GM19324 (cell line): ENCODE data around the gene DHX57.
"Not testable (repeated sequence)": the region's sequence is repeated elsewhere in the genome, so short reads cannot be mapped to it uniquely, and the experiment has no call there.

Experiments used
- ATAC-seq: cut with Tn5 transposase; IDR thresholded peaks from one replicate; pipeline ENCODE4 v1.9.1; 2021; ENCODE audit warnings: mild to moderate bottlenecking, moderate library complexity; ENCODE audit not compliant: unreplicated experiment, low FRiP score

The DHX57 gene

DNA sequence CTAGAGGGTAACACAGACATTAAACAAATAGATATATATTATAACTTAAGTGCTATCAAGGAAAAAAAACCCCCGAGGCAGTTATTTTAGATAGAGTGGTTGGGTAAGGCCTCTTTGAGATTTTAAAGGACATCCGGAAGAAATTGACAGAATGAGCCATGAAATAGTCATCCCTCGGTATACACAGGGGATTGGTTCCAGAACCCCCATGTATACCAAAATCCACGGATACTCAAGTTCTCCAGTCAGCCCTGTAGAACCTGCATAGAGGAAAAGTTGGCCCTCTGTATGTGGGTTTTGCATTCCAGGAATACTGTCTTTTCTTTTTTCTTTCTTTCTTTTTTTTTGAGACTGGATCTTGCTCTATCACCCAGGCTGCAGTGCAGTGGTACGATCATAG, 2.0 kb downstream of the DHX57 start:
- ATAC-seq = no peak

DNA sequence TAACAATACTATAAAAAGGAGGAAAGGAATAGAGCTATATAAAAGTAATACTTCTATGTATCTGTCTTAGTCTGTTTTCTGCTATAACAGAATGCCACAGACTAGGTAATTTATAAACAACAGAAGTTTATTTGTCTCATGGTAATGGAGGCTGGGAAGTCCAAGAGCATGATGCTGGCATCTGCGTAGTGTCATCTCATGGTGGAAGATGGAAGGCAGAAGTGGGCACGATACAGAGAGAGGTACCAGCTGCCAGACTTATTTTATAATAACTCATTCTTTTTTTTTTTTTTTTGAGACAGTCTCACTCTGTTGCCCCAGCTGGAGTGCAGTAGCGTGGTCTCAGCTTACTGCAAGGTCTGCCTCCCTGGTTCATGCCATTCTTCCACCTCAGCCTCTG, 4.3 kb downstream of the DHX57 start:
- no peak for ATAC-seq

DNA sequence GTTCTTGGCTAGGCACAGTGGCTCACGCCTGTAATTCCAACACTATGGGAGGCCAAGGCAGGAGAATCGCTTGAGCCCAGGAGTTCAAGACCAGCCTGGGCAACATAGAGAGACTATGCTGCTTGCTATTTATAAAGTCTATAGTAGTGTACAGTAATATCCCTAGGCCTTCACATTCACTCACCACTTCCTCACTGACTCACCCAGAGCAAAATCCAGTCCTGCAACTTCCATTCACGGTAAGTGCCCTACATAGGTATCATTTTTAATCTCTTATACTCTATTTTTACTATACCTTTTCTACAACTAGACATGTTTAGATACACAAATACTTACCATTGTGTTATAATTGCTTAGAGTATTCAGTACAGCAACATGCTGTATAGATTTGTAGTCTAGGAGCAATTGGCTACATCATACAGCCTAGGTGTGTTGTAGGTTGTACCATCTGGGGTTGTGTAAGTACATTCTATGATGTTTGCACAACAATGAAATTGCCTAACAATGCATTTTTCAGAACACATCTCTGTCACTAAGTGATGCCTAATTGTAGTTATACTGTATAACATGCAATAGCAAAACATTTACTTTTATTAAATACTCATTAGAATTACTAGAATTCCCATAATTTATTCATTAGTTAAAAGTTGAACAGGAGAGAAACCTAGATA, 8.8 kb downstream of the DHX57 start:
- ATAC-seq = no peak

DNA sequence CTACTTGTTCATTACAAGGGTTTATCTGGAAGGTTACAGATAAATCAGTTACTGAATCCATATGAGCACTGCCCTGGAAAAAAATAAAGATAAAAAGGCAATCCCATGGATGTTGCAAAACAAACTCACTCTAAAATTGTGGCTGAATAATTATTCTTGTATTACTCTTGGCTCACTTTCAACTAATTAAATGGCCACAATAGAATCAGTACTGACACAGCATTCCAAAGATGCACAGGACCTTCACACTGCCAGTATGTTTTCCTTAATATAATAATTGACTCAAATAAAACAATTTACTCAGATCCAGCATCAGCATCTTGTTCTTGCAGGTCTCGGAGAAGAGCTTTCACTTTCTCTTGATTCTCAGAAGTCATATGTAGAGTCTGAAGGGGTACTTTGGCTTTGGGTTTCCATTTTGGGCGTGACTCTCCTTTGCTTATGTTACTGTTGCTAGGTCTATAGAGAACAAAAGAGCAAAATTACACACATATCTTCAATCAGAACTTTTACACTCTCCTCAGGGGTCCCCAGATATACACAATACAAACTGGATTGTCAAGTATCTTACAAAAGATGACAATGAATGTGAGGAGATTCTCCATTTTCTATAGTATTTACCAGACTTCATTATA, 12.6 kb downstream of the DHX57 start:
- no peak for ATAC-seq

DNA sequence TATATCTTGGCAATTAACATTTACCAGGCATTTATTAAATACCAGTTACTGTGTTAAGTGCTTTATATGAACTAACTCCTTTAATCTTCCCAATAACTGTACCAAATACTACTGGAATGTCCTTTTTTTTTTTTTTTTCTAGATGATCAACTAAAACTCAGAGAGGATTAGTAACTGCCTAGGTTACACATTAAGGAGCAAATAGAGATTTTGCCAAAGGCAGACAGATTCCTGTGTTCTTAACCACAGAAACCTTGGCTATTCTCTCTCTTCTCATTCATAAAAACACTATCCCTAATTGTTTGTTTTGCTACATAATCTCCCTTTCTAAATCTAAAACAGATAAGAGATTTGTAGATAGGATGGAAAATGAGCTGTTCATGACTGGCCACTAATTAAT, 13.3 kb downstream of the DHX57 start:
- ATAC-seq = no peak

DNA sequence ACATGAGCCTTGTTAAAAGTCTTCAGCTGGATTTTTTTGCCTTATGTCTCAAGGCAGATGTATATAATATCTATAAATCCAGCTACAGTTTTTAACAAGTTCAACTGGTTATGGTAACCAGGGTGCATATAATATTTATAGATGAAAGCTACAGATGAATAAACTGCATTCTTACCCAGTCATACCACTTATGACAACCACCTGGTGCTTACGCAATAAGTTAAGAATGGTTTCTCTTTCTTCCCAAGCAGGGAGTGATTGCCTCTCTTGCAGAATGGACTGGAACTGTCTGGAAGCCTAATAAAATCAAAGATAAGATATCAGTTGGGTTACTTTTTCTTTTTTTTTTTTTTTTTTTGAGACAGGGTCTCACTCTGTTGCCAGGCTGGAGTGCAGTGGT, 19.6 kb downstream of the DHX57 start:
- ATAC-seq = no peak

DNA sequence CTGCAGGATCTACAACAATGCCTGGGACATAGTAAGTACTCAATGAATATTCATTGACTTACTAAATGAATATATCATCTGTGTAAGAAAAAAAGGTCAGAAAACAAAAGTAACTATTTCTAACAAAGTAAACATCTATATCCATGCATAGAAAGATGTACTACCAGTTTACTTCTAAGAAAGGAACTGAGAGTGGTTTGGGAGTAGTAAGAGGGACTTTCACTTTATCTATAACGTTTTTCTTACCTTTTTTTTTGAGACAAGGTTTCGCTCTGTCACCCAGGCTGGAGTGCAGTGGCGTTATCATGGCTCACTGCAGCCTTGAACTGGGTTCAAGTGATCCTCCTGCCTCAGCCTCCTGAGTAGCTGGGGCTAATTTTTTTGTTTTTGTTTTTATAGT, 25.7 kb downstream of the DHX57 start:
- peak; percentile 80 for ATAC-seq

DNA sequence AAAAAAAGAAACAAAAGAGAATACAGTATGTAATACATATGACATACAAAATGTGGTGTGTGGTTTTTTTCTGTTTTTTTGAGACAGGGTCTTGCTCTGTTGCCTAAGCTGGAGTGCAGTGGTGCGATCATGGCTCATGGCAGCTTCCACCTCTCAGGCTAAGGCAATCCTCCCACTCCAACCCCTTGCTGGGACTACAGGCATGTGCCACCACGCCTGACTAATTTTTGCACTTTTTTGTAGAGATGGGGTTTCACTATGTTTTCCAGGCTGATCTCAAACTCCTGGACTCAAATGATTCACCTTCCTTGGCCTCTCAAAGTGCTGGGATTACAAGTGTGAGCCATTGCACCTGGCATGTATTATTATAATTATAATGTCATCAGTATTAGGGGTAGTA, 38.9 kb downstream of the DHX57 start:
- ATAC-seq = no peak

DNA sequence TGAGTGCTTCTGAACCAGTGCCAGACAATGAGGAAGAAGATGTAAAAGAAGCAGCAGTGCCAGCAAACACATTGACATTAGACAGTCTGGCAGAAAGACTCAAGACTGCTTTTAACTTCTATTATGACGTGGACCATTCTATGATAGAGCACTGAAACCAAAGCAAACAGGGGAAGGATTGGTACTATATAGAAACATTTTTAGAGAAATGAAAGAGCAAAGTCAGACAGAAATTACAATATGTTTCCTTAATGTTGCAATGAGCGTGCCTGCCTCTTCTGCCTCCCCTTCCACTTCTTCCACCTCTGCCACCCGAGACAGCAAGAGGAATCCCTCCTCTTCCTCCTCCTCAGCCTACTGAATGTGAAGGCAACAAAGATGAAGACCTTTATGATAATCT, 39.7 kb downstream of the DHX57 start:
- ATAC-seq = no peak

DNA sequence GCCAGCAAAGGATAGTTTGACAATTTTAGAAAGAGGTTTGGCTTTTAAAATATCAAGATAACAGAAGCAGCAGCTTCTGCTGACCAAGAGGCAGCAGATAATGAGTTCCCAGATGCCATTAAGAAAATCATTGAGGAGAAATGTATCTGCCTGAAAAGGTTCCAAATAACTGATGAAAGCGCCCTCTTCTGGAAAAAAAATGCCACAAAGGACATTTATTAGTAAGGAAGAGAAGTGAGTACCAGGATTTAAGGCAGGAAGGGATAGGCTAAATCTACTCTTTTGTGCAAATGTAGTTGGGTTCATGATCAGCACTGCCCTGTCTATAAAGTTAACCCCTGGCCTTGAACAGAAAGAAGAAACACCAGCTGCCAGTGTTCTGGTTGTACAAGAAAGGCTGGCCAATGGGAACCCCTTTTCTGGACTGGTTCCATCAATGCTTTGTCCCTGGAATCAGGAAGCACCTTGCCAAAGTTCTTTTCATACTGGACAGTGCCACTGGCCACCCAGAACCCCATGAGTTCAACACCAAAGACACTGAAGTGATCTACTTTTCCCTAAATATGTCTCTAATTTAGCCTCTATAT, 40.6 kb downstream of the DHX57 start:
- ATAC-seq = no peak

DNA sequence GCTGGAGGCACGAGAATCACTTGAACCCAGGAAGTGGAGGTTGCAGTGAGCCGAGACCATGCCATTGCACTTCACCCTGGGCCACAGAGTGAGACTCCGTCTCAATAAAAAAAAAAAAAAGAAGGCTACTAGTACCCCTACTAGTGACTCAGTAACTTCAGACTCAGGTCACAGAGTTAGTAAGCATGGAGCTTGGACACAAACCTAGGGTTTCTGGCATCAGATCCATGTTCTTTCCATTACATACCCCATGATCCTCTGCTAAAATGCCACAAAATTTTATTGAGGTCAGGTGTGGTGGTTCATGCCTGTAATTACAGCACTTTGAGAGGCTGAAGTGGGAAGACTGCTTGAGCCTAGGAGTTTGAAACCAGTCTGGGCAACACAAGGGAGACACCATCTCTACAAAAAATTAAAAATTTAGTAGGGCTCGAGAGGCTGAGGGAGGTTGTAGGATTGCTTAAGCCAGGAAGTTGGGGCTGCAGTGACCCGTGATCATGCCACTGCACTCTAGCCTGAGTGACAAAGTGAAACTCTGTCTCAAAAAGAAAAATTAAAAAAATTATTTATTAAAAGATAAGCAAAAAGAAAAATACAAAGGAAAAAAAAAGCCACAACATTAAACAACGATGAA, 45.1 kb downstream of the DHX57 start:
- ATAC-seq = no peak

DNA sequence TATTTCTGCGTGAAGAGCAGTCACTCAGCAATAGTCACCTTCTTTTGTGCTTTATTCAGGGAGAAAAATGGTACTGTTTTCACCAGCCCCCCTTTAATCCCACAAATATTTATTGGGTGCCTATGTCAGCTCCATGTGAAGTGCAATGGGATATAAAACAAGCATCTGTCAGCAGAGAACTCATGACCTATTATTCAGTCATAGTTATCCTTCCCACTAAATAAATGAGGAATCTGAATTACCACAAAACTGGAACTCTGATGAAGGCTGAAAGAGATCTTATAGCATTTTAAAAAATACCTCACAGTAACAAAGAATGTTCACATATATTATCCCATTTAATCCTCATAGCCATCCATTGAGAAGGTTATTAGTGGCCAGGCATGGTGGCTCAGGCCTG, 45.8 kb downstream of the DHX57 start:
- no peak for ATAC-seq

DNA sequence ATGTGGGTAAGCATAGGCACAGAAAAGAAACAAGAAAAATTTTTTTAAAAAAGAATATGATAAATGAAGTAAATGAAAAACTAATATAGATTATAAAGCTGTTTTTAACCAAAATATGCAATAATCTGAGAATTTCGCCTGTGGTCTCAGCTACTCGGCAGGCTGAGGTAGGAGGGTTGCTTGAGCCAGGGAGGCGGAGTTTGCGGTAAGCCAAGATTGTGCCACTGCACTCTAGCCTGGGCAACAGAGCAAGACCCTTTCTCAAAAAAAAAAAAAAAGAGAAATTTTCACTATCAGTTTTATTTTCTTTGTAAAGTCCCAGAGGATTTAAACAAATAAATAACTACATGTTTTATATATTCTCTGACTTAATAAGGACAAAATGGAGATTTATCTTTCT, 47.3 kb downstream of the DHX57 start:
- ATAC-seq = no peak

DNA sequence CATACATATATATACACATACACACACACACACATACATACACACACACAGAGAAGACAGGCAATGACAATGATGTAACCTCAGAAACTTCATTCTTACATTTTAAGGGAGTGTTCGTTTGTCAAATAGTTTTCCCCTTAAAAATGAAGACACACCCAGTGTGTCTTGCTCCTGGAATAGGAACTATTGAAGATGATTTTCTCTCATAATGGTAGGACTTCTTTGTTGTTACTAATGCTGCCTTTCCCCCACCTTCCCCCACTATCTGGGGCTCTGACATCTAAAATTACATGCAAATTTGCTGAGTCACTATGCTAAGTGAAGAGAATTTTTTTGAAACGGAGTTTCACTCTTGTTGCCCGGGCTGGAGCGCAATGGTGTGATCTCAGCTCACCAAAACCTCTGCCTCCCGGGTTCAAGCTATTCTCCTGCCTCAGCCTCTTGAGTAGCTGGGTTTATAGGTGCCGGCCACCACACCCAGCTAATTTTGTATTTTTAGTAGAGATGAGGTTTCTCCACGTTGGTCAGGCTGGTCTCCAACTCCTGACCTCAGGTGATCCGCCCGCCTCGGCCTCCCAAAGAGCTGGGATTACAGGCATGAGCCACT, 48.1 kb downstream of the DHX57 start:
- not testable (repeated sequence) for ATAC-seq

DNA sequence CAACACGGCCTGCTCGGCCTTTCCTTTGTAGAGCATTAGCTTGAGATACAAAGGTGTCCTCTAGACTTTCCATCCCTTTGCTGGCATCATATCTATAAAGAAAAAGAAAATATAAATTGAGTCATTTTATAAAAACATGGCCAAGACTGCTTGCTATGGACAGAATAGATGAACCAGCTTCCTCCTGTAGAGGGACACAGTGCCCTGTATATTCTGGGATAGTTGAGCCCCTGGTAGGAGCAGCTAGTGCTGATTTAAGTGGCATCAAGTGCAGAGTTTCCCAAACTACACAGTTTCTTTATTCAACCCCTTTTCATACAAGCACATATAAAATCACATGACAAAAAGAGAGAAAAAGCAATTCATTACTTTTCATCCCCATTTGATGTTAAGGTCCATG, 49.8 kb downstream of the DHX57 start:
- ATAC-seq = no peak

DNA sequence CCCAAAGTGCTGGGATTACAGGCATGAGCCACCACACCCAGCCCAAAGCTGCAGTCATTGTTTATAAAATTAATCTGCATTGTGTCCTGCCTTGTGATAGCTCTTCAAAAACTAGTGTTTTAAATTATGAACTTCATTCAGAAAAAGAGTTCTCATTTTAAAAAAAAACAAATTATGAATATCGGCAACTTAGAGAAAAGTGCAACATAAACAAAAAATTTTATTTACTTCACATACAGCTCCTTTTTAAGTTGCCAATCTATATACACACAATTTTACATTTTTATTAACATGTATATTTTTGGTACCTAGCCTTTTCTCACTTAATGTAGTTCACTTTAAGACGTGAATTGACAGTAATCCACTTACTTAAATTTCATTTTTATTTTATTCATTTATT, 50.8 kb downstream of the DHX57 start:
- no peak for ATAC-seq

DNA sequence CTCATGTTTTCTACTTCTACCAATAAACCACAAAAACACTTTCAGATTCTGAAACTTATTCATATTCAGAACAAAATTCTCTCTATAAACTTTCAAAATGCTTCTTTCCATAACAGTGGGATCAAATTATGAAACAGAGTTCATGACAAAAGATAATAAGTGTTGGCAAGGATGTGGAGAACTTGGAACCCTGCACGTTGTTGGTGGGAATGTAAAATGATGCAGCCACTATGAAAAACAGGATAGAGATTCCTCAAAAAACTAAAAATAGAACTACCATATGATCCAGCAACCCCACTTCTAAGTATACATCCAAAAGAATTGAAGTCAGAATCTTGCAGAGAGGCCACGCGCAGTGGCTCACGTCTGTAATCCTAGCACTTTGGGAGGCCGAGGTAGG, 52.3 kb downstream of the DHX57 start:
- no peak for ATAC-seq

DNA sequence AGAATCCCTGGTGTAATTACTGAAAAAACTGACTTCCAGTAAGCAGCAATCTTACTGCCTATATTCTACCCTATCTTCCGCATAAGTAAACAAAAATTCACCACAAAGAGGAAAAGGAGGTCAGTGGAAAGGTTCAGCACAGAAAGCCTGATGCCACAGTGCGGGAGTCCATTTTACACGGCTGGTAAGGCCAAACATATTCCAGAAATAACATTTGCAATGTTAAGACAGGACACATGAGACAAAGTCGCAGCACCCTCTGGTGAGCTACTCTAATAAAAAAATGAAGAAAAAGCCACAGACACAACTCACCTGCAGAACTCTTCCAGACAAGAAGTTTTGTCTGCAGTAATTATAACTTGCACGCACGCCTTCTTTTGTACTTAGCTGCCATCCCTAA, 57.2 kb downstream of the DHX57 start:
- no peak for ATAC-seq

DNA sequence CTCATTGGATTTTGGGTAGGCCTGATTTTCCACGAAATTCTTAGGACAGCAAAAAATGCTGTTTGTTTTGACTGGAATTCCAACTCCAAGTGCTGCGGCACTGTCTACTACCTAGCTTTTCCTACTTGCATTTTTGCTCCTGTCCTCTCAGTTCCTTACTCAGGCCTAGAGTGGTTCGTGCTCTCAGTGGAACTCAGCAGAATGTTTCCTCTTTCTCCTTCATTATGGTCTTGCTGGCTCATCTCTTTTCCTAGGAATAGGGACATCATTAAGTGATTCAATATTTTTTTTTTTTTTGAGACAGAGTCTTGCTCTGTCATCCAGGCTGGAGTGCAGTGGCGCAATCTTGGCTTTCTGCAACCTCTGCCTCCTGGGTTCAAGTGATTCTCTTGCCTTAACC, 59.8 kb downstream of the DHX57 start:
- no peak for ATAC-seq

DNA sequence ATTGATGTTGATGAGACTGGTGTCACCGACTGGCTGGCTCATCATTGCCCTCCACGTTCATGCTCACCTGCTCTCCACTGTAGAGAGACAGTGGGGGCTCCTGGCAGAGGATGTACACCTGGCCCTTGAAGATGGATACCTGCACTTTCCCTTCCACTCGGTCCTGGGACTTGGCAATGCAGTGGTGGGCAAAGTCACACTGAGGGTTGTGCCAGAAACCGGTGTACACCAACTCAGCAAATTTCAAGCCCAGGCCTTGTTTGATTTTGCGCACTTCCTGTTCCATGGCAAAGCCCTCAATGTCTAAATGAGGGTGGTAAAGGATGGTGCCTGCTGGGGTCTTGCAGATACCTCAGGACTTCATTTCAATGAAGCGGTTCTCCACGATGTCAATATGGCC, 65.2 kb downstream of the DHX57 start:
- no peak for ATAC-seq

DNA sequence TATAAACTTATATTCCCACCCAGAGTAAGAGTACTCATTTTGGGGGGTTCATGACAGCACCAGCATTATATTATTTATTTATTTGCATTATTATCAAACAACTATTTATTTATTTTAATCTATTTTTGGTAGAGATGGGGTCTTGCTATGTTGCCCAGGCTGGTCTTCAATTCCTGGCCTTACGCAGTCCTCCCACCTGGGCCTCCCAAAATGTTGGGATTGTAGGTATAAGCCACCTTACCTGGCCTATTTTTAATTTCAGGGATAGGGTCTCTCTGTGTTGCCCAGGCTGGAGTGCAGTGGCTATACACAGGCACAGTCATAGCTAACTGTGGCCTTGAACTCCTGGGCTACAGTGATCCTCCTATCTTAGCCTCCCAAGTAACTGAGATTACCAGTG, 67.1 kb downstream of the DHX57 start:
- ATAC-seq = no peak

DNA sequence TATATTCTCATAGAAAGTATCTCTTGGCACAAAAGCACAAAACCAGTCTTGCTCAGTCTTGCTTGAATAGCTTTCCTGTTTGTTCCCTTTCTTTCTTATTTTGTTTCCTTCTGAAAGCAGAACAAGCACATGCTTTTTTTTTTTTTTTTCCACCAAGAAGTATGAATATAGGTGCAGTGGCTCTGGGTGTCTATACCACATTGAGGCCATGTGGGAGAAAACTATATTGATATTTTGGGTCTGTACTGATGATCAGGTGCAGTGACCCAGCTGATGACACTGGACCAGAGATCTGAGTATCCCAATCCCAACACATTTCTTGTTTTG, 69.0 kb downstream of the DHX57 start:
- no peak for ATAC-seq
